ENCODE results near the gene SMG6.
"Not testable (repeated sequence)": the region's sequence is repeated elsewhere in the genome, so short reads cannot be mapped to it uniquely, and the experiment has no call there.

SMG6 gene

GRCh38 chr17:2019723-2020122 lies 283.9 kb downstream of the SMG6 start:
- no peak for DNase-seq

- no peak for DNase-seq
These were observed 284.7 kb downstream of the SMG6 start for GRCh38 chr17:2018716-2019510.

- peak; percentile 68 for DNase-seq
These were observed 286.2 kb downstream of the SMG6 start for GRCh38 chr17:2017274-2017941.

DNA sequence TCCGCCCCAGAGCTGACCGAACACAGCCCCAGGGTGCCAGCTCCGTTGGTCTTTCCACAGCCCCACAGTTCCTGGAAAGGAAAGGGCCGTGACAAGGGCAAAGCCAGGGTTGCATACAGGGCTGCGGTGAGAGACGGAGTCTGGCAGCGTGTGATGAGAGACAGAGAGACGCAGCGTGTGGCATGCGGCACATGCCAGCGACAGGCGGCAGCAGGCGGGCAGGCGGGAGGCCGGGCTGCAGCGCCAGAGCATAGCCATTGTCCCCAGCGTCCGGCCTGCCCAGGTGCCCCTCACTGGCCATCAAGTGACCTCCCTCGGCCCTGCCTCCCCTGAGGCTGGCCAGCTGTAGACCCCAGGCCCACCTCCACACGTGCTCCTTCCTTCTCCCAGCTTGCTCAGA lies 287.1 kb downstream of the SMG6 start:
- no peak for DNase-seq

- DNase-seq: no peak
These were observed 288.3 kb downstream of the SMG6 start for GRCh38 chr17:2015314-2015713.

GRCh38 chr17:2013994-2014317 lies 289.6 kb downstream of the SMG6 start:
- no peak for DNase-seq

DNA sequence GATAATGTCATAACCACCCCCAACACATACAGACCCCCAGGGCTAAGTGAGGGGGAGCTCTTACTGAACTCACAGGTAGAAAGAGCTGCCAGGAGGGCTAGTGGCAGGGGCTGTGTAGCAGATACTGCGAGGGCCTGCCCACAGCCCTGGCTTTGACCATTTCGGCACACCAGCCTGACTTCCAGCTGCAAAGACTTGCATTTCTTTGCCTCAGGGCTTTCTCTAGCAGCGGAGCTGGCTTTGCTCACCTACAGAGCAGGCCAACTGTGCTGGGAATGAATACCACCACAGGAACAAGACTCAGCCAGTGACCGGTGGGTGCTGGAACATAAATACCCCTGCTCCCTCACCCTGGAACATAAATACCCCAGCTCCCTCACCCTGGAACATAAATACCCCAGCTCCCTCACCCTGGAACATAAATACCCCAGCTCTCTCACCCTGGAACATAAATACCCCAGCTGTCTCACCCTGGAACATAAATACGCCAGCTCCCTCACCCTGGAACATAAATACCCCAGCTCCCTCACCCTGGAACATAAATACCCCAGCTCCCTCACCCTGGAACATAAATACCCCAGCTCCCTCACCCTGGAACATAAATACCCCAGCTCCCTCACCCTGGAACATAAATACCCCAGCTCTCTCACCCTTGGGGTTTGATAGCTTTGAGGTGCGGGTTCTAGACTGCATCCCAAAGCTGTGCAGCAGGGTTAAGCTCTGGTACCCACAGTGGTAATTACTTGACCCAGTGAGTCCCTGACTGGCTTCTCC lies 290.2 kb downstream of the SMG6 start:
- DNase-seq: not testable (repeated sequence)

GRCh38 chr17:2012499-2012898 lies 291.1 kb downstream of the SMG6 start:
- DNase-seq: no peak

GRCh38 chr17:2011411-2012371 lies 291.9 kb downstream of the SMG6 start:
- peak; percentile 90 for DNase-seq

Measured in DMS79 treated with DMSO at 0.1 percent for 48 hours (cell line).